ENCODE measurements around the gene DNAH14. TPM values are rescaled to one million over a fixed set of nuclear protein-coding genes. Genes with fewer than 3 reads are reported as not detected.

DNAH14 gene
- total RNA-seq, 1 donor from 2014 or later = 4.8 TPM

GRCh38 chr1:225446981-225447615 is 517.6 kb downstream of the DNAH14 start:
- peak; percentile 57 for DNase-seq (ENCODE audit: low spot score)

GRCh38 chr1:225447650-225448089 is 518.2 kb downstream of the DNAH14 start:
- DNase-seq (ENCODE audit: low spot score) = peak; percentile 71

- DNase-seq (ENCODE audit: low spot score) = peak; percentile 71
Observed at GRCh38 chr1:225448146-225448805, 518.8 kb downstream of the DNAH14 start.
